G401.6 (cell line): ENCODE results near the gene GMEB2.
"Not testable (repeated sequence)": the region's sequence is repeated elsewhere in the genome, so short reads cannot be mapped to it uniquely, and the experiment has no call there.

Experiments used
- FAIRE-seq: peaks from 2 replicates; lab custom pipeline; 2012; peaks lifted over from hg19 to GRCh38; lab: Jason Lieb, UNC

Gene GMEB2

GRCh38 chr20:63587776-63588591 lies 38.9 kb downstream of the GMEB2 start:
- FAIRE-seq = no peak

- FAIRE-seq = no peak
Observed at GRCh38 chr20:63587256-63587655, 39.6 kb downstream of the GMEB2 start.

GRCh38 chr20:63586797-63587196 lies 40.1 kb downstream of the GMEB2 start:
- FAIRE-seq = no peak

GRCh38 chr20:63585616-63586565 lies 41.0 kb downstream of the GMEB2 start:
- no peak for FAIRE-seq

- FAIRE-seq = no peak
Observed at GRCh38 chr20:63582382-63583063, 44.4 kb downstream of the GMEB2 start.

GRCh38 chr20:63580796-63581461 lies 46.0 kb downstream of the GMEB2 start:
- FAIRE-seq = no peak

GRCh38 chr20:63579017-63579694 lies 47.7 kb downstream of the GMEB2 start:
- FAIRE-seq = no peak

- no peak for FAIRE-seq
Observed at GRCh38 chr20:63578224-63579016, 48.5 kb downstream of the GMEB2 start.

GRCh38 chr20:63577317-63577894 lies 49.5 kb downstream of the GMEB2 start:
- no peak for FAIRE-seq

GRCh38 chr20:63576311-63576710 lies 50.6 kb downstream of the GMEB2 start:
- FAIRE-seq = no peak

- FAIRE-seq = no peak
Observed at GRCh38 chr20:63574829-63575743, 51.8 kb downstream of the GMEB2 start.

GRCh38 chr20:63574156-63574828 lies 52.6 kb downstream of the GMEB2 start, which contains the start of gene HELZ2:
Gene HELZ2 (minus strand): TSS chr20:63574239. CDS start chr20:63572385, 1,854 bp downstream.
- no peak for FAIRE-seq

GRCh38 chr20:63573647-63574131 lies 53.2 kb downstream of the GMEB2 start:
- no peak for FAIRE-seq

- no peak for FAIRE-seq
Observed at GRCh38 chr20:63572788-63573646, 53.9 kb downstream of the GMEB2 start.

GRCh38 chr20:63572071-63572787 lies 54.7 kb downstream of the GMEB2 start:
- no peak for FAIRE-seq

GRCh38 chr20:63571087-63571478 lies 55.8 kb downstream of the GMEB2 start:
- not testable (repeated sequence) for FAIRE-seq
